Fibroblast of the aortic adventitia (primary cell): ENCODE results near the gene IL21R. TPM values are rescaled to one million over a fixed set of nuclear protein-coding genes. Genes with fewer than 3 reads are reported as not detected.

Source experiments
- DNase-seq: peaks from one replicate; pipeline ENCODE4 v3.0.0-alpha.2; 2010; ENCODE audit warnings: low read depth
- H3K4me3 ChIP-seq: 2 replicates; pipeline ENCODE4 v1.5.1; 2011; ENCODE audit warnings: low read depth, mild to moderate bottlenecking, control low read depth, low read length, moderate library complexity
- CTCF ChIP-seq: IDR thresholded peaks from 2 replicates; pipeline ENCODE4 v1.5.1; 2011; ENCODE audit warnings: mild to moderate bottlenecking, low read length, control low read depth, inconsistent platforms; ENCODE audit not compliant: insufficient read depth
- total RNA-seq: library from RNA; depleted of rRNA; stranded (reverse); fragments of >200 nt; gene quantifications from 2 replicates; pipeline ENCODE4 v1.2.3, GENCODE V29; 2012; ENCODE audit warnings: low replicate concordance

Gene IL21R
- total RNA-seq, 1 donor: 0.54 TPM

DNA sequence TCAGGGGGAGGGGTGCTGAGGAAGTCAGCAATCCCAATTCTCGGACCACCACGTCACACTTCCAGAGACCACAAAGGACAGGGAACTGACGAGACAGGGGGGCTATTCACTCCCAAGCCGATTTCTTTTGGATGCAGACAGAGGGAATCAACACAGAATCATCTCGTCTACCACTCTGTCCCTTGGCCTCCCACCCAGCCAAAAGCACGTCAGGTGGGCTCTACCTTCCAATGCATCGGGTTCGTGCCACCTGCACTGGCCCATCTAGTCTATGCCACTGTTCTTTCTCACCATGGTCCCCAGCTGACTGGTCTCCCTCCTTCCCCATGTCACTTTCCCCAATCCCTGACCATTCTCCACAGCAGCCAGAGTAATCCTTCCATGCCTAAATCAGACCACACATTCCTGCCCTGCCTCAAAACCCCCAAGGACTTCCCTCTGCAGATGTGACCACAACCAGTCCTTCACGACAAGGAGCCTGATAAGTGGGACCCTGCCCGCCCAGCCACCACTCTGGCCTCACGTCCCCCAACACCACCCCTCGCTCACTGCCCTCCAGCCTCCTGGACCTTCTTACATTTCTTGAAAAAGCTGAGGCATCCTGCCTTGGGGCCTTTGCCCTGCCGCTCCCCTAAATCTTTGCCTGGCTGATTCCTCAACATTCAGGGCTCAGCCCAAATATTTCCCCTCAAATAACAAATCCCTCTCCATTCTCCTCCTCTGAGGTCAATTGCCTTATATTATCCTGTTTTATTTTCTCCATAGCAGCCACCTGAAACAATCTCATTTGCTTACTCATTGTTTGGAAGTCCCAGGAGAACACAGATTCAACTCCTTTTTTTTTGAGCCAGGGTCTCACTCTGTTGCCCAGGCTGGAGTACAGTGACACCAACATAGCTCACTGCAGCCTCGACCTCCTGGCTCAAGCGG is 70.4 kb downstream of the IL21R start:
- no peak for TF ChIP-seq CTCF
- H3K4me3 ChIP-seq: no peak overlapping the region
- no peak for DNase-seq

DNA sequence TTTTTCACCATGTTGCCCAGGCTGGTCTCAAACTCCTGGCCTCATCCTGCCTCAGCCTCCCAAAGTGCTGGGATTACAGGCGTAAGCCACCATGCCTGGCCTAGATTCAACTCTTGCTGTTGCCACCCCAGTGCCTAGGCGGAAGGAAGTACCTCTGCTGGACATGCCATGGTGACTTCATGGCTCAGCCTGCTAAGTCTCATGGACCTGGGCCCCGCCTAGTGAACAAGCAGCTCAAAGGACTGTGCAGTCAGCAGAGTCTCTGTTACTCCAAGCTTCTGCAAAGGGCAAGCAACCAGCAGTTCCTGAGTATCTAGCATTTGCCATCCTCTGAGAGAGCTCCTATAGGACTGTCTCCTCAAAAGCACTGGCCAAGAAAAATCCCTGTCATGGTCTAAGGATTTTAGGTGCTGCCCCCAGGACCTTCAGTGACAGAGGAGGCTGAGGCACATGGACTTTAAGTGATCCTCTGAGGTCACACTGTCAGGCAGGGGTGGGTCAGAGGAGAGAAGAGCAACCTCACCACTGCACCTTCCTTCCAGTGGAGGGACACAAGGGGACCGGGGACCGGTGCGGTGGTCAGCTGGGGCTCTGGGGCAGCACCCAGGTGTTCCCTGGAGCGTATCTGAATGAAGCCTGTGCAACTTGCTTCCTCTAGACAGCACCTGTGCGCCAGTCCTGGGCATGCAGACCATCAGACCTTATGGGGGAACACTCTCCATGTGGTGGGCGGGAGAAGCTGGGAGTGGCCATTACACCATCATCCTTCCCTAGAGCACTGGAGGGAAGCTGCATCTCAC is 71.3 kb downstream of the IL21R start:
- TF ChIP-seq CTCF: no peak
- DNase-seq: no peak

GRCh38 chr16:27474041-27474440 is 72.1 kb downstream of the IL21R start:
- no peak for DNase-seq
- no peak overlapping the region for H3K4me3 ChIP-seq
- no peak for TF ChIP-seq CTCF

More for the DNA sequence above, 71.3 kb downstream of the IL21R start:
- no peak overlapping the region for H3K4me3 ChIP-seq

DNA sequence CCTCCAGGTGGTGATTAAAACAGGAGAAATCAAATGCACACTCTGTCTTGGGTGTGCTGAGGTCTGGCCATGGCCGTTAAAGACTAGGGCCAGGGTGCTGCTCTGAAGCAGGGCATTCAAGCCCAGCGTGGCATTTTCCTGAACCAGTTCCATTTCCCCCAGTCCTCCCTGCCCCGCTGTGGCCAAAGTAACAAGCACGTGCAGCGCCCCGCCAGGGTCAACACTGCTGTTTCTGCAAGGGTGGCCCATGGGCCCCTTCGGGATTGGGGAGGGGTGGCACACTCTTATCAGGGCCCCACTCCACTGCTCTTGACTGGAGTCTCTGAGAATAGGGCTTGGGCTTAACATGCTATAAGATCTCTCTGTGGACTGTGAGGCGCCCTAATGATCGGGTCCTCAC is 72.9 kb downstream of the IL21R start:
- no peak for DNase-seq
- no peak overlapping the region for H3K4me3 ChIP-seq
- no peak for TF ChIP-seq CTCF

- no peak overlapping the region for H3K4me3 ChIP-seq
- TF ChIP-seq CTCF: no peak
- peak; percentile 79 for DNase-seq
Observed at GRCh38 chr16:27475561-27475960, 73.6 kb downstream of the IL21R start.

- no peak for TF ChIP-seq CTCF
- DNase-seq: no peak
- H3K4me3 ChIP-seq: no peak overlapping the region
Observed at GRCh38 chr16:27476240-27476639, 74.3 kb downstream of the IL21R start.
